GM12865 (cell line): ENCODE measurements around the gene MAPT.

ENCODE experiments used
- DNase-seq: peaks from one replicate; pipeline ENCODE4 v3.0.0; 2010; ENCODE audit warnings: low read depth
- H3K4me3 ChIP-seq: 2 replicates; pipeline ENCODE4 v1.5.1; 2011; ENCODE audit warnings: mild to moderate bottlenecking, low read depth, low read length, control low read depth
- CTCF ChIP-seq: IDR thresholded peaks from 2 replicates; pipeline ENCODE4 v1.5.1; 2011; ENCODE audit warnings: low read length, control low read depth, low read depth, inconsistent platforms; ENCODE audit not compliant: insufficient read depth; ENCODE audit errors: missing control alignments

Gene MAPT

GRCh38 chr17:45894022-45894784 lies at the start of gene MAPT:
TSS of gene MAPT (plus strand) at chr17:45894554. CDS start at chr17:45962338, 67,784 bp downstream.
- DNase-seq = peak; percentile 86
- TF ChIP-seq CTCF = peak; percentile 91
- H3K4me3 ChIP-seq = peak within 1 kb of the TSS; percentile 58

DNA sequence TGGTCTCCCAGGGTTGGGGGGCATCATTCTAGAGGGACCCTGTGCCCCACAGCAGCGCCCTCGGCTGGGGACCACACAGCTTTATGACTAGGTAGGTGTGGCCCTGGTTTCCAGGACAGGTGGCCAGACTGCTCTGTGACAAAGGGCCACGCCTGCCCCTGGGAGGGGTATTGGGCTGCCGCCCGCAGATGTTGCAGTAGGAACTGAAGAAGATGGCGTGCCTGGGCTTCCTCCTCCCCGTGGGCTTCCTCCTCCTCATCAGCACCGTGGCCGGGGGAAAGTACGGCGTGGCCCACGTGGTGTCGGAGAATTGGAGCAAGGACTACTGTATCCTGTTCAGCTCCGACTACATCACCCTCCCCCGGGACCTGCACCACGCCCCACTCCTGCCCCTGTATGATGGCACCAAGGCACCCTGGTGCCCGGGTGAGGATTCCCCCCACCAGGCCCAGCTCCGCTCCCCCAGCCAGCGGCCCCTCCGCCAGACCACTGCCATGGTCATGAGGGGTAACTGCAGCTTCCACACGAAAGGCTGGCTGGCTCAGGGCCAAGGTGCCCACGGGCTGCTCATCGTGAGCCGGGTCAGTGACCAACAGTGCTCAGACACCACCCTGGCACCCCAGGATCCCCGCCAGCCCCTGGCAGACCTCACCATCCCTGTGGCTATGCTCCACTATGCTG lies 49.5 kb upstream of the MAPT start, which contains the start of gene SPPL2C:
TSS of gene SPPL2C (plus strand) at position 187 of the 681 bp plus-strand sequence. CDS start at position 213, 26 bp downstream.
- DNase-seq = no peak
- H3K4me3 ChIP-seq = no peak within 1 kb of the TSS
- TF ChIP-seq CTCF = no peak

- no peak overlapping the region for H3K4me3 ChIP-seq
- no peak for TF ChIP-seq CTCF
- no peak for DNase-seq
Observed at GRCh38 chr17:45845376-45846185, 48.8 kb upstream of the MAPT start.

GRCh38 chr17:45846223-45846622 lies 48.1 kb upstream of the MAPT start:
- no peak for DNase-seq
- TF ChIP-seq CTCF = no peak
- H3K4me3 ChIP-seq = no peak overlapping the region

GRCh38 chr17:45846646-45847045 lies 47.7 kb upstream of the MAPT start:
- H3K4me3 ChIP-seq = no peak overlapping the region
- TF ChIP-seq CTCF = no peak

DNA sequence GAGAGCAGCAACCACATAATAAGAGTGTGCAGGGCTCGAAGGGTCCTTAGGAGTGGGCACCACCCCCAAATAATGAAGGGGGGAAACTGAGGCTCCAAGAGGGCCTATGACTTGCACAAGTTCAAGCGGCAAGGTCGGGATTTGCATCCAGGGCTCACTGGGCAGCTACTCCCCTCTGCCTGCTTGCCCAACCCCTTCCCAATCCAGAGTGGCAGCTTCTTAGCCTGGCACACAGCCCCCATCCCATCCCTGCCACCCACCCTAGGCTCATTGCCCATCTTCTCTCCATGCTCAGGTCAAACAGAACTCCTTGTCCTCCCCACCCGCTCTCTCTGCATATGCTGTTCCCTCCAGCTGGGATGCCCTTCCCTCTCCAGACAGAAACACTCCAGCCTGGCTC lies 47.3 kb upstream of the MAPT start:
- DNase-seq = no peak
- H3K4me3 ChIP-seq = no peak overlapping the region
- no peak for TF ChIP-seq CTCF

More at GRCh38 chr17:45846646-45847045, 47.7 kb upstream of the MAPT start:
- DNase-seq = no peak
